Activated B cell treated with CpG ODN at 0.5 μM for 24 hours (primary cell): Measurements from ENCODE around the gene USP8. TPM values are rescaled to one million over a fixed set of nuclear protein-coding genes. Genes with fewer than 3 reads are reported as not detected.

Experiments
- ATAC-seq: fragments of 200-7000 bp; cut with Tn5 transposase; one replicate; pipeline ENCODE4 v1.10.0; 2021; ENCODE audit warnings: low read depth, mild to moderate bottlenecking, moderate library complexity
- CTCF ChIA-PET: fragments of 350-600 bp; sonication (Branson Sonifier 250); formaldehyde crosslinking; loops from one replicate; lab custom pipeline; 2021; ENCODE audit warnings: antibody characterized with exemption; lab: Charles Lee
- POLR2A ChIA-PET: fragments of 350-600 bp; sonication (Branson Sonifier 250); formaldehyde crosslinking; loops from one replicate; lab custom pipeline; 2021; ENCODE audit warnings: antibody characterized with exemption; lab: Charles Lee
- DNase-seq: peaks from one replicate; pipeline ENCODE4 v3.0.0; 2022
- H3K27ac Mint-ChIP-seq: one replicate; pipeline ENCODE4 v1.8.0; 2020; ENCODE audit warnings: mixed read lengths
- H3K27me3 Mint-ChIP-seq: one replicate; pipeline ENCODE4 v1.8.0; 2021; ENCODE audit warnings: mixed read lengths
- H3K36me3 Mint-ChIP-seq: one replicate; pipeline ENCODE4 v1.8.0; 2021; ENCODE audit warnings: low read depth, mixed read lengths
- H3K4me1 Mint-ChIP-seq: one replicate; pipeline ENCODE4 v1.8.0; 2021; ENCODE audit warnings: mixed read lengths
- H3K4me3 Mint-ChIP-seq: one replicate; pipeline ENCODE4 v1.8.0; 2020; ENCODE audit warnings: mild to moderate bottlenecking, mixed read lengths
- H3K9me3 Mint-ChIP-seq: one replicate; pipeline ENCODE4 v1.8.0; 2020; ENCODE audit warnings: mixed read lengths
- CTCF ChIP-seq: fragments of 200-600 bp; IDR thresholded peaks from one replicate; pipeline ENCODE4 v1.8.0; 2022; ENCODE audit warnings: antibody characterized with exemption, mild to moderate bottlenecking
- intact Hi-C: fragments of 100-400 bp; cut with micrococcal nuclease; formaldehyde crosslinking; loops from one replicate; pipeline ENCODE4 v1.15.1; 2024
- total RNA-seq: library from RNA; stranded (reverse); gene quantifications from 2 replicates; pipeline ENCODE4 v1.2.3, GENCODE V29; 2022

Gene USP8
- total RNA-seq, 1 donor from 2014 or later: 78.3 TPM

- ATAC-seq: no peak
- POLR2A ChIA-PET: no interaction called here
These were observed 81.9 kb downstream of the USP8 start for GRCh38 chr15:50506121-50506520.

GRCh38 chr15:50513001-50513400 is 88.8 kb downstream of the USP8 start:
- no peak overlapping the region for H3K4me3 Mint-ChIP-seq

More at GRCh38 chr15:50506121-50506520, 81.9 kb downstream of the USP8 start:
- Mint-ChIP-seq H3K4me1 (peaks cover 5% of the 10 kb centered on the region), H3K27ac (no peak overlapping the region), H3K9me3 (no peaks in the 10 kb centered on the region), H3K4me3 (no peak overlapping the region), H3K27me3 (no peaks in the 10 kb centered on the region), H3K36me3 (peaks cover 23% of the 10 kb centered on the region)
- CTCF ChIA-PET: no interaction called here
- TF ChIP-seq CTCF: no peak
- intact Hi-C loops: no loop called here
- DNase-seq: no peak

GRCh38 chr15:50519740-50520425 is 95.7 kb downstream of the USP8 start:
- TF ChIP-seq CTCF: no peak
- Mint-ChIP-seq H3K27ac (no peak overlapping the region), H3K36me3 (peaks cover 2% of the 10 kb centered on the region), H3K4me3 (no peak overlapping the region), H3K4me1 (no peaks in the 10 kb centered on the region), H3K9me3 (peaks cover 1% of the 10 kb centered on the region), H3K27me3 (no peaks in the 10 kb centered on the region)
- POLR2A ChIA-PET: no interaction called here
- DNase-seq (no peak), ATAC-seq (no peak)
- intact Hi-C loops: no loop called here
- CTCF ChIA-PET: no interaction called here

More at GRCh38 chr15:50513001-50513400, 88.8 kb downstream of the USP8 start:
- ChIA-PET CTCF (no interaction called here), POLR2A (interaction anchor here (0.7 kb wide), 1 partner anchor 104 kb away, joined by 7 read pairs; no protein-coding TSS in a partner anchor)
- intact Hi-C loops: no loop called here
- ATAC-seq: no peak
- Mint-ChIP-seq H3K27ac (no peak overlapping the region), H3K9me3 (no peaks in the 10 kb centered on the region), H3K36me3 (peaks cover 7% of the 10 kb centered on the region), H3K4me1 (no peaks in the 10 kb centered on the region), H3K27me3 (no peaks in the 10 kb centered on the region)
- DNase-seq: no peak
- no peak for TF ChIP-seq CTCF

GRCh38 chr15:50523851-50524251 is 99.6 kb downstream of the USP8 start:
- Mint-ChIP-seq H3K4me1 (no peaks in the 10 kb centered on the region), H3K9me3 (peaks cover 3% of the 10 kb centered on the region), H3K27ac (no peak overlapping the region), H3K36me3 (no peaks in the 10 kb centered on the region), H3K27me3 (no peaks in the 10 kb centered on the region), H3K4me3 (no peak overlapping the region)
- no peak for ATAC-seq
- CTCF ChIA-PET: no interaction called here
- intact Hi-C loops: no loop called here
- no peak for DNase-seq
- POLR2A ChIA-PET: no interaction called here
- no peak for TF ChIP-seq CTCF

- DNase-seq (no peak), ATAC-seq (no peak)
- Mint-ChIP-seq H3K4me3 (no peak overlapping the region), H3K36me3 (no peaks in the 10 kb centered on the region), H3K27ac (no peak overlapping the region), H3K4me1 (no peaks in the 10 kb centered on the region), H3K27me3 (no peaks in the 10 kb centered on the region), H3K9me3 (peaks cover 3% of the 10 kb centered on the region)
- intact Hi-C loops: no loop called here
- POLR2A ChIA-PET: no interaction called here
- no peak for TF ChIP-seq CTCF
- CTCF ChIA-PET: no interaction called here
These were observed 107.0 kb downstream of the USP8 start for GRCh38 chr15:50531163-50531562.
